Trophoblast cell (in vitro differentiated cells and primary cell): ENCODE results near the gene PPEF2.
A peak's percentile ranks its signal among the peaks of the same experiment; 100 is the strongest.
"Not testable (repeated sequence)": the region's sequence is repeated elsewhere in the genome, so short reads cannot be mapped to it uniquely, and the experiment has no call there.

Experiments used
- DNase-seq, 2 donors: peaks; one replicate each; pipeline ENCODE4 v3.0.0-alpha.2; 2016
- H2AFZ ChIP-seq: 2 replicates; pipeline ENCODE4 v1.6.1; 2013; ENCODE audit warnings: low read length, moderate library complexity, mild to moderate bottlenecking; ENCODE audit not compliant: insufficient read depth, poor library complexity
- H2AK5ac ChIP-seq: 2 replicates; pipeline ENCODE4 v1.6.1; 2013; ENCODE audit warnings: mild to moderate bottlenecking, low read length
- H2BK120ac ChIP-seq: 2 replicates; pipeline ENCODE4 v1.6.1; 2013; ENCODE audit warnings: low read length, mild to moderate bottlenecking, moderate library complexity; ENCODE audit not compliant: insufficient read depth, poor library complexity
- H2BK12ac ChIP-seq: 2 replicates; pipeline ENCODE4 v1.6.1; 2013; ENCODE audit warnings: mild to moderate bottlenecking, low read length, moderate library complexity
- H2BK5ac ChIP-seq: 2 replicates; pipeline ENCODE4 v1.6.1; 2013; ENCODE audit warnings: low read length, low read depth, moderate library complexity, mild to moderate bottlenecking; ENCODE audit not compliant: poor library complexity
- H3K14ac ChIP-seq: 2 replicates; pipeline ENCODE4 v1.6.1; 2013; ENCODE audit warnings: mild to moderate bottlenecking, low read length
- H3K18ac ChIP-seq: 2 replicates; pipeline ENCODE4 v1.6.1; 2013; ENCODE audit warnings: mild to moderate bottlenecking, low read length
- H3K23ac ChIP-seq: 2 replicates; pipeline ENCODE4 v1.6.1; 2013; ENCODE audit warnings: low read length
- H3K27ac ChIP-seq: 2 replicates; pipeline ENCODE4 v1.5.1; 2013; ENCODE audit warnings: low read depth, mild to moderate bottlenecking, inconsistent platforms, low read length, moderate library complexity
- H3K27me3 ChIP-seq: 2 replicates; pipeline ENCODE4 v1.6.1; 2013; ENCODE audit warnings: inconsistent platforms, mild to moderate bottlenecking, low read length, moderate library complexity; ENCODE audit not compliant: insufficient read depth
- H3K36me3 ChIP-seq, 2 experiments: 1 replicate in 1 of 2; 2 replicates in 1 of 2; pipeline ENCODE4 v1.6.1; 2013; ENCODE audit warnings: low read length in 2 of 2, mild to moderate bottlenecking in 2 of 2, moderate library complexity in 1 of 2; ENCODE audit not compliant: insufficient read depth in 2 of 2, control insufficient read depth in 1 of 2
- H3K4ac ChIP-seq: 2 replicates; pipeline ENCODE4 v1.6.1; 2013; ENCODE audit warnings: low read depth, mild to moderate bottlenecking, low read length, moderate library complexity
- H3K4me1 ChIP-seq, 2 experiments: 1 replicate in 1 of 2; 2 replicates in 1 of 2; pipeline ENCODE4 v1.6.1; 2013; ENCODE audit warnings: low read length in 2 of 2, mild to moderate bottlenecking in 2 of 2, moderate library complexity in 1 of 2; ENCODE audit not compliant: insufficient read depth in 2 of 2, control insufficient read depth in 1 of 2
- H3K4me2 ChIP-seq: 2 replicates; pipeline ENCODE4 v1.6.1; 2013; ENCODE audit warnings: inconsistent platforms, mild to moderate bottlenecking, low read length, moderate library complexity
- H3K4me3 ChIP-seq: 2 replicates; pipeline ENCODE4 v1.5.1; 2013; ENCODE audit warnings: mild to moderate bottlenecking, low read depth, low read length, inconsistent platforms
- H3K79me1 ChIP-seq: one replicate; pipeline ENCODE4 v1.6.1; 2013; ENCODE audit warnings: low read length
- H3K79me2 ChIP-seq: 2 replicates; pipeline ENCODE4 v1.6.1; 2013; ENCODE audit warnings: low read length, mild to moderate bottlenecking; ENCODE audit not compliant: control insufficient read depth, insufficient read depth, poor library complexity
- H3K9ac ChIP-seq: 2 replicates; pipeline ENCODE4 v1.6.1; 2013; ENCODE audit warnings: mild to moderate bottlenecking, low read length
- H3K9me3 ChIP-seq: 2 replicates; pipeline ENCODE4 v1.6.1; 2013; ENCODE audit warnings: low read depth, mild to moderate bottlenecking, control low read depth, inconsistent platforms, low read length; ENCODE audit not compliant: insufficient read depth
- H4K12ac ChIP-seq: 2 replicates; pipeline ENCODE4 v1.6.1; 2013; ENCODE audit warnings: low read depth, mild to moderate bottlenecking, low read length, moderate library complexity
- H4K8ac ChIP-seq: 2 replicates; pipeline ENCODE4 v1.6.1; 2013; ENCODE audit warnings: low read depth, mild to moderate bottlenecking, low read length, moderate library complexity
- H4K91ac ChIP-seq: one replicate; pipeline ENCODE4 v1.6.1; 2013; ENCODE audit warnings: low read depth, mild to moderate bottlenecking, low read length, moderate library complexity
- WGBS: extraction: QIAGEN DNeasy Blood & Tissue Kit; methylation state at CpG from one replicate; pipeline ENCODE4 v1.1.7; 2013; ENCODE audit warnings: missing lambda C conversion rate; ENCODE audit not compliant: insufficient read length, insufficient coverage; ENCODE audit errors: extremely low coverage; 5-methylcytosine and 5-hydroxymethylcytosine counted together

Gene PPEF2

GRCh38 chr4:75939890-75940691, 37.8 kb upstream of the PPEF2 start:
- Histone ChIP-seq H3K79me1 (no peaks in the 10 kb centered on the region), H3K4me3 (peak overlapping the region; percentile 76), H2AFZ (peak overlapping the region; percentile 48), H3K9me3 (no peaks in the 10 kb centered on the region), H3K4me1 (peaks cover 0 to 2% of the 10 kb centered on the region in 2 experiments), H2BK120ac (no peak overlapping the region), H3K23ac (no peak overlapping the region), H3K4me2 (peak overlapping the region; percentile 74), H2BK12ac (no peak overlapping the region), H3K27ac (no peak overlapping the region), H3K14ac (peak overlapping the region; percentile 18), H4K12ac (no peak overlapping the region), H3K4ac (no peak overlapping the region), H3K18ac (no peak overlapping the region), H2AK5ac (no peak overlapping the region), H4K91ac (no peak overlapping the region), H2BK5ac (no peak overlapping the region), H3K9ac (peak overlapping the region; percentile 0), H3K27me3 (no peaks in the 10 kb centered on the region), H4K8ac (peak overlapping the region; percentile 30), H3K79me2 (no peaks in the 10 kb centered on the region), H3K36me3 (no peaks in the 10 kb centered on the region)
- WGBS: no CpG with 5 or more reads among the region's 67 CpGs
- peak; percentile 37 to 76 for DNase-seq

- Histone ChIP-seq H3K4ac (no peak overlapping the region), H4K12ac (no peak overlapping the region), H3K27ac (no peak overlapping the region), H2BK120ac (no peak overlapping the region), H4K8ac (no peak overlapping the region), H3K4me2 (no peak overlapping the region), H3K27me3 (no peaks in the 10 kb centered on the region), H4K91ac (no peak overlapping the region), H3K36me3 (no peaks in the 10 kb centered on the region), H3K4me1 (no peaks in the 10 kb centered on the region), H2BK5ac (no peak overlapping the region), H3K4me3 (no peak overlapping the region), H3K79me1 (no peaks in the 10 kb centered on the region), H3K14ac (no peak overlapping the region), H3K9me3 (no peaks in the 10 kb centered on the region), H3K79me2 (no peaks in the 10 kb centered on the region), H3K9ac (no peak overlapping the region), H2BK12ac (no peak overlapping the region), H3K23ac (no peak overlapping the region), H3K18ac (no peak overlapping the region), H2AK5ac (no peak overlapping the region), H2AFZ (no peak overlapping the region)
- no CpG with 5 or more reads among the region's 1 CpG for WGBS
- DNase-seq: no peak
Observed at GRCh38 chr4:75935628-75936027, 33.4 kb upstream of the PPEF2 start.

GRCh38 chr4:75930152-75930551, 27.9 kb upstream of the PPEF2 start:
- Histone ChIP-seq H2AFZ (no peak overlapping the region), H3K4me2 (no peak overlapping the region), H3K9ac (no peak overlapping the region), H3K23ac (no peak overlapping the region), H4K91ac (no peak overlapping the region), H3K27ac (no peak overlapping the region), H3K18ac (no peak overlapping the region), H2AK5ac (no peak overlapping the region), H3K4ac (no peak overlapping the region), H3K79me1 (no peaks in the 10 kb centered on the region), H3K4me3 (no peak overlapping the region), H3K36me3 (no peaks in the 10 kb centered on the region), H2BK12ac (no peak overlapping the region), H4K12ac (no peak overlapping the region), H3K4me1 (no peaks in the 10 kb centered on the region), H2BK5ac (no peak overlapping the region), H3K79me2 (no peaks in the 10 kb centered on the region), H2BK120ac (no peak overlapping the region), H3K9me3 (no peaks in the 10 kb centered on the region), H3K27me3 (no peaks in the 10 kb centered on the region), H3K14ac (no peak overlapping the region), H4K8ac (no peak overlapping the region)
- DNase-seq: no peak
- no CpG with 5 or more reads among the region's 3 CpGs for WGBS

GRCh38 chr4:75924916-75925315, 22.7 kb upstream of the PPEF2 start:
- H3K4ac ChIP-seq, H2AFZ ChIP-seq, DNase-seq, H3K79me2 ChIP-seq, H4K12ac ChIP-seq, H3K36me3 ChIP-seq, H3K4me3 ChIP-seq, H3K18ac ChIP-seq, H3K14ac ChIP-seq, H3K79me1 ChIP-seq, H3K9me3 ChIP-seq, H3K4me2 ChIP-seq, H3K9ac ChIP-seq, H2BK12ac ChIP-seq, H3K23ac ChIP-seq, H3K27me3 ChIP-seq, H3K27ac ChIP-seq, H3K4me1 ChIP-seq, H4K91ac ChIP-seq, H2AK5ac ChIP-seq, H2BK5ac ChIP-seq, H4K8ac ChIP-seq, H2BK120ac ChIP-seq: not testable (repeated sequence)
- WGBS: no CpG with 5 or more reads among the region's 11 CpGs
